ENCODE data around the gene WASF2. TPM values are rescaled to one million over a fixed set of nuclear protein-coding genes. Genes with fewer than 3 reads are reported as not detected.

The WASF2 gene
- total and polyA plus RNA-seq, 2 experiments from 2014 or later: 32.7 to 53.4 TPM

DNA sequence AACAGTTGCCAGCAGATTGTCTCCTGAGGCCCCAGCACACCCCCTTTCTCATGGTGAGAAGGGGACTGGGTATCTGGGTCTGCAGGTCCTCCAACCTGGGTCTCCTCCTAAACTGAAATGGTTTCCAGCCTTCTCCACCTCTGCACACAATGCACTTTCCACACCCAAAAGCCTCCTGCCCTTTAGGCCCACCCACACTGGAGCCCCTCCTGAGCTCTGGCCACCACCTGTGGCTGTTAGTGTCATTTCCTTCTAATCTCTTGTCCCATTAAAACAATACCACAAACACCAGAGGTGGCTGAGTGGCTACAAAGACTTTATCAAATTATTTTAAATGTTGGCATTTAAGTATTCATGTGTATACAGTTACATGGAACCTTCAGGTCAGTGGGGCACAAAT lies 86.0 kb downstream of the WASF2 start:
- Histone ChIP-seq H3K4me1 (ENCODE audit: low read depth) (peaks cover 26% of the 10 kb centered on the region), H3K36me3 (peaks cover 9% of the 10 kb centered on the region), H3K27me3 (no peaks in the 10 kb centered on the region), H3K27ac (peak overlapping the region; percentile 85), H3K9me3 (ENCODE audit: low read depth) (no peaks in the 10 kb centered on the region), H3K4me3 (no peak overlapping the region)
- no peak for DNase-seq (ENCODE audit: low read depth in 1 of 2, low spot score in 1 of 2)
- TF ChIP-seq, protein P1, sequence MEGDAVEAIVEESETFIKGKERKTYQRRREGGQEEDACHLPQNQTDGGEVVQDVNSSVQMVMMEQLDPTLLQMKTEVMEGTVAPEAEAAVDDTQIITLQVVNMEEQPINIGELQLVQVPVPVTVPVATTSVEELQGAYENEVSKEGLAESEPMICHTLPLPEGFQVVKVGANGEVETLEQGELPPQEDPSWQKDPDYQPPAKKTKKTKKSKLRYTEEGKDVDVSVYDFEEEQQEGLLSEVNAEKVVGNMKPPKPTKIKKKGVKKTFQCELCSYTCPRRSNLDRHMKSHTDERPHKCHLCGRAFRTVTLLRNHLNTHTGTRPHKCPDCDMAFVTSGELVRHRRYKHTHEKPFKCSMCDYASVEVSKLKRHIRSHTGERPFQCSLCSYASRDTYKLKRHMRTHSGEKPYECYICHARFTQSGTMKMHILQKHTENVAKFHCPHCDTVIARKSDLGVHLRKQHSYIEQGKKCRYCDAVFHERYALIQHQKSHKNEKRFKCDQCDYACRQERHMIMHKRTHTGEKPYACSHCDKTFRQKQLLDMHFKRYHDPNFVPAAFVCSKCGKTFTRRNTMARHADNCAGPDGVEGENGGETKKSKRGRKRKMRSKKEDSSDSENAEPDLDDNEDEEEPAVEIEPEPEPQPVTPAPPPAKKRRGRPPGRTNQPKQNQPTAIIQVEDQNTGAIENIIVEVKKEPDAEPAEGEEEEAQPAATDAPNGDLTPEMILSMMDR (IDR thresholded peaks at IDR 0.05; ENCODE audit: low read depth, low read length): no peak

DNA sequence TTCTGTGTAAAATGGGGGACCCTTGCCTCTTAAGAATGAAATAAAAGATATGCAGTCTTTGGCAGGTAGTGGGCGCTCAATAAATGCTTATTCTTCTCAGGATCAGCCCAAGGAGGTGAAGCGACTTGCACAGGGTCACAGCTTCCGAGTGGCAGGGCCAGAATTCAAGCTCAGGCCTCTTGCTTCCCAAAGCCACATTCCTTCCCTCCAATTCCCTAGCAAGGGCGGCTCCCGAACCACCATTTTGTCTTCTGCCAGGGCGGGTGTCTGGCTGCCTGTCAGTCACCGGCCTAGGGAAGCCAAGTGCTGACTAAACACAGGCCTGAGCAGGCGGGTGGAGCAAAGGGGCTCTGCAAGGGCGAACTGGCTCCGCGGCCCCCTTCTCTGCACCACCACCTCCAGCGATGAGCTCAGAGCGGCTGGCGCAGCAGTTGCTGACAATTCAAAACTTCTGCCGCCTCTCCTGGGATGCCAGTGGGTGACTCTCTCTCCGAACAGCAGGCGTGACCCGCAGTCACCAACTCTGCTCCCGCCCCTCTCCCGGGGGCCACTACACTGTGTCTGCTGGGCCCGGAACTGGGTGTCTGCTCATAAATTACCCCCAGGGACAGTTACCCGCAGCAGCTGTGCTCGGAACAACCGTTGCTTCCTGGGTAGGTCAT lies 86.8 kb downstream of the WASF2 start:
- Histone ChIP-seq H3K9me3 (ENCODE audit: low read depth) (no peaks in the 10 kb centered on the region), H3K4me3 (no peak overlapping the region), H3K36me3 (peaks cover 9% of the 10 kb centered on the region), H3K4me1 (ENCODE audit: low read depth) (peaks cover 27% of the 10 kb centered on the region), H3K27me3 (no peaks in the 10 kb centered on the region), H3K27ac (peak overlapping the region; percentile 85)
- TF ChIP-seq, protein P1 (IDR thresholded peaks at IDR 0.05; ENCODE audit: low read depth, low read length): peak; percentile 33
- peak; percentile 30 to 56 for DNase-seq (ENCODE audit: low read depth in 1 of 2, low spot score in 1 of 2)

- DNase-seq (ENCODE audit: low read depth in 1 of 2, low spot score in 1 of 2): peak; percentile 62 to 77
- Histone ChIP-seq H3K27ac (peak overlapping the region; percentile 85), H3K27me3 (no peaks in the 10 kb centered on the region)
Measured at GRCh38 chr1:27402349-27402754, 87.6 kb downstream of the WASF2 start.

DNA sequence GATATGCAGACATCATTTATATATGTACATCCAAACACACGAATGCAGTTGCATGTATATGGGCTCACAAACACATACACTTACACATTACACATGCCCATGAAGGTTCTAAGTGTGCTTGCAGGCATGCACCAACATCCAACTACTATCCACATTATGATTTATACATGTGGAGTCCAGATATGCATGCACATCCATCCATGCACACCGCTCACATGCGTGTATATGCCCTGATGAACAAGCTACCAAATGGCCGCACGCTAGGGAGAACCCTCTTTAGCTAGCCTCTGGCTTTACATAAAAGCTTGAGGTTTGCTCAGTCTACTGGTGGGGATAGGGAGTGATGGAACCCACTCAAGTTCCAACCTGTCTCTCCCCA lies 89.0 kb downstream of the WASF2 start:
- Histone ChIP-seq H3K4me1 (ENCODE audit: low read depth) (peaks cover 28% of the 10 kb centered on the region), H3K4me3 (no peak overlapping the region), H3K27ac (no peak overlapping the region), H3K27me3 (no peaks in the 10 kb centered on the region), H3K9me3 (ENCODE audit: low read depth) (no peaks in the 10 kb centered on the region), H3K36me3 (no peaks in the 10 kb centered on the region)
- DNase-seq (ENCODE audit: low read depth in 1 of 2, low spot score in 1 of 2): no peak
- TF ChIP-seq, protein P1 (IDR thresholded peaks at IDR 0.05; ENCODE audit: low read depth, low read length): no peak

More at GRCh38 chr1:27402349-27402754, 87.6 kb downstream of the WASF2 start:
- Histone ChIP-seq H3K4me1 (ENCODE audit: low read depth) (peaks cover 27% of the 10 kb centered on the region), H3K36me3 (peaks cover 4% of the 10 kb centered on the region), H3K9me3 (ENCODE audit: low read depth) (no peaks in the 10 kb centered on the region), H3K4me3 (no peak overlapping the region)
- TF ChIP-seq, protein P1 (IDR thresholded peaks at IDR 0.05; ENCODE audit: low read depth, low read length): peak; percentile 63

GRCh38 chr1:27400082-27400962 lies 89.6 kb downstream of the WASF2 start:
- Histone ChIP-seq H3K4me3 (no peak overlapping the region), H3K27me3 (no peaks in the 10 kb centered on the region), H3K36me3 (no peaks in the 10 kb centered on the region), H3K9me3 (ENCODE audit: low read depth) (no peaks in the 10 kb centered on the region), H3K27ac (no peak overlapping the region), H3K4me1 (ENCODE audit: low read depth) (peaks cover 28% of the 10 kb centered on the region)
- TF ChIP-seq, protein P1 (IDR thresholded peaks at IDR 0.05; ENCODE audit: low read depth, low read length): no peak
- peak in 1 of 2 donors; percentile 46 for DNase-seq (ENCODE audit: low read depth in 1 of 2, low spot score in 1 of 2)
